ENCODE results near the gene UVRAG.

UVRAG gene

GRCh38 chr11:76188873-76189272, 373.9 kb downstream of the UVRAG start:
- no peak overlapping the region for H2AFZ ChIP-seq (ENCODE audit: low read length)

GRCh38 chr11:76189682-76190081, 374.7 kb downstream of the UVRAG start:
- no peaks in the 10 kb centered on the region for H3K4me1 ChIP-seq (ENCODE audit: insufficient read depth, low read length, severe bottlenecking)
- no peaks in the 10 kb centered on the region for H3K79me2 ChIP-seq (ENCODE audit: insufficient read depth, low read length)
- no peak overlapping the region for H3K4me2 ChIP-seq (ENCODE audit: low read length)
- H3K9me3 ChIP-seq (ENCODE audit: low read length): no peaks in the 10 kb centered on the region
- H3K9me2 ChIP-seq (ENCODE audit: low read depth, low read length): no peaks in the 10 kb centered on the region
- H3K27ac ChIP-seq (ENCODE audit: low read depth, low read length, poor library complexity, severe bottlenecking): no peak overlapping the region
- no peaks in the 10 kb centered on the region for H3F3A ChIP-seq (ENCODE audit: insufficient read depth, low read length)
- 0 out of 2 replicates have a peak, but pooled peaks cover 6% of the 10 kb centered on the region for H3K27me3 ChIP-seq (ENCODE audit: insufficient read depth, low read length)
- H2AFZ ChIP-seq (ENCODE audit: low read length): no peak overlapping the region
- no peak overlapping the region for H3K4me3 ChIP-seq (ENCODE audit: low read depth, low read length, poor library complexity, severe bottlenecking)
- H4K20me1 ChIP-seq (ENCODE audit: insufficient read depth, low read length): no peaks in the 10 kb centered on the region
- H3K9ac ChIP-seq (ENCODE audit: low read length): no peak overlapping the region
- H3K36me3 ChIP-seq (ENCODE audit: insufficient read depth, low read length): no peaks in the 10 kb centered on the region
- TF ChIP-seq, protein P1, sequence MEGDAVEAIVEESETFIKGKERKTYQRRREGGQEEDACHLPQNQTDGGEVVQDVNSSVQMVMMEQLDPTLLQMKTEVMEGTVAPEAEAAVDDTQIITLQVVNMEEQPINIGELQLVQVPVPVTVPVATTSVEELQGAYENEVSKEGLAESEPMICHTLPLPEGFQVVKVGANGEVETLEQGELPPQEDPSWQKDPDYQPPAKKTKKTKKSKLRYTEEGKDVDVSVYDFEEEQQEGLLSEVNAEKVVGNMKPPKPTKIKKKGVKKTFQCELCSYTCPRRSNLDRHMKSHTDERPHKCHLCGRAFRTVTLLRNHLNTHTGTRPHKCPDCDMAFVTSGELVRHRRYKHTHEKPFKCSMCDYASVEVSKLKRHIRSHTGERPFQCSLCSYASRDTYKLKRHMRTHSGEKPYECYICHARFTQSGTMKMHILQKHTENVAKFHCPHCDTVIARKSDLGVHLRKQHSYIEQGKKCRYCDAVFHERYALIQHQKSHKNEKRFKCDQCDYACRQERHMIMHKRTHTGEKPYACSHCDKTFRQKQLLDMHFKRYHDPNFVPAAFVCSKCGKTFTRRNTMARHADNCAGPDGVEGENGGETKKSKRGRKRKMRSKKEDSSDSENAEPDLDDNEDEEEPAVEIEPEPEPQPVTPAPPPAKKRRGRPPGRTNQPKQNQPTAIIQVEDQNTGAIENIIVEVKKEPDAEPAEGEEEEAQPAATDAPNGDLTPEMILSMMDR (IDR thresholded peaks at IDR 0.05; ENCODE audit: low read length): no peak
- TF ChIP-seq EZH2 (IDR thresholded peaks at IDR 0.05; ENCODE audit: borderline replicate concordance, low read length): no peak

More at GRCh38 chr11:76188873-76189272, 373.9 kb downstream of the UVRAG start:
- Histone ChIP-seq H3K4me2 (ENCODE audit: low read length) (no peak overlapping the region), H3F3A (ENCODE audit: insufficient read depth, low read length) (no peaks in the 10 kb centered on the region), H3K4me1 (ENCODE audit: insufficient read depth, low read length, severe bottlenecking) (no peaks in the 10 kb centered on the region), H3K79me2 (ENCODE audit: insufficient read depth, low read length) (no peaks in the 10 kb centered on the region), H3K27ac (ENCODE audit: low read depth, low read length, poor library complexity, severe bottlenecking) (no peak overlapping the region), H3K36me3 (ENCODE audit: insufficient read depth, low read length) (no peaks in the 10 kb centered on the region), H3K27me3 (ENCODE audit: insufficient read depth, low read length) (0 out of 2 replicates have a peak, but pooled peaks cover 6% of the 10 kb centered on the region), H4K20me1 (ENCODE audit: insufficient read depth, low read length) (no peaks in the 10 kb centered on the region), H3K9me2 (ENCODE audit: low read depth, low read length) (no peaks in the 10 kb centered on the region), H3K9ac (ENCODE audit: low read length) (no peak overlapping the region), H3K4me3 (ENCODE audit: low read depth, low read length, poor library complexity, severe bottlenecking) (no peak overlapping the region), H3K9me3 (ENCODE audit: low read length) (no peaks in the 10 kb centered on the region)
- TF ChIP-seq, protein P1 (IDR thresholded peaks at IDR 0.05; ENCODE audit: low read length): no peak
- no peak for TF ChIP-seq EZH2 (IDR thresholded peaks at IDR 0.05; ENCODE audit: borderline replicate concordance, low read length)

DNA sequence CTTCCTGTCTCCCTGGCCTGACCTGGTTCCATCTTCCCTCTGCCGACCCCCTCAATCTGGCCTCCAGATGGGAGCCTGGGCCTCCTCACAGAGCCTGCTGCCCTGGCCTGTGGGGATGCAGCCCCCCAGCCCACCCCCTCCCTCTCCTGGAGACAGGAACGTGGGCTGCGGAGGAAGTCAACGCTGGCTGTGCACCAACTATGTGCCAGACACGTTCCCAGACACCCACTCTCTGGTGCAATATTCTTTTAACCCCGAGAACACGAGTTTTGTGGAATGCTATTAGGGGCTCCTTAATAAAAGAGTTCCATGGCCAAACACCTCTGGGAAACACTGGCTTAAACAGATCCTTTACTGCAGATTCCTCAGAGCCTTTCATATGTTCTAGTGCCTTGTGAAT, 375.4 kb downstream of the UVRAG start:
- no peaks in the 10 kb centered on the region for H3K9me3 ChIP-seq (ENCODE audit: low read length)
- no peaks in the 10 kb centered on the region for H3K9me2 ChIP-seq (ENCODE audit: low read depth, low read length)
- H2AFZ ChIP-seq (ENCODE audit: low read length): no peak overlapping the region
- no peak overlapping the region for H3K4me3 ChIP-seq (ENCODE audit: low read depth, low read length, poor library complexity, severe bottlenecking)
- H3F3A ChIP-seq (ENCODE audit: insufficient read depth, low read length): no peaks in the 10 kb centered on the region
- H3K79me2 ChIP-seq (ENCODE audit: insufficient read depth, low read length): no peaks in the 10 kb centered on the region
- no peaks in the 10 kb centered on the region for H4K20me1 ChIP-seq (ENCODE audit: insufficient read depth, low read length)
- H3K36me3 ChIP-seq (ENCODE audit: insufficient read depth, low read length): no peaks in the 10 kb centered on the region
- TF ChIP-seq EZH2 (IDR thresholded peaks at IDR 0.05; ENCODE audit: borderline replicate concordance, low read length): no peak
- TF ChIP-seq, protein P1 (IDR thresholded peaks at IDR 0.05; ENCODE audit: low read length): no peak
- H3K9ac ChIP-seq (ENCODE audit: low read length): no peak overlapping the region
- H3K4me2 ChIP-seq (ENCODE audit: low read length): no peak overlapping the region
- 0 out of 2 replicates have a peak, but pooled peaks cover 6% of the 10 kb centered on the region for H3K27me3 ChIP-seq (ENCODE audit: insufficient read depth, low read length)
- H3K4me1 ChIP-seq (ENCODE audit: insufficient read depth, low read length, severe bottlenecking): no peaks in the 10 kb centered on the region
- H3K27ac ChIP-seq (ENCODE audit: low read depth, low read length, poor library complexity, severe bottlenecking): no peak overlapping the region

All from OCI-LY1 (cell line).